Esophagus muscularis mucosa (tissue), 4 donors: ENCODE results near the gene RCOR3.

ENCODE experiments used
- EP300 ChIP-seq: sonication (generic); formaldehyde crosslinking; IDR thresholded peaks from one replicate; pipeline ENCODE4 v1.6.1; 2017; ENCODE audit warnings: antibody characterized with exemption
- POLR2A ChIP-seq: fragments of 450-650 bp; IDR thresholded peaks from one replicate; pipeline ENCODE4 v1.6.1; 2017; ENCODE audit warnings: antibody characterized with exemption, moderate library complexity, mild to moderate bottlenecking, low read depth
- TF ChIP-seq, protein P1 (sequence below), 3 experiments: fragments of 200-600 bp in 2 of 3; fragments of 450-650 bp in 1 of 3; sonication (generic) in 2 of 3; IDR thresholded peaks; one replicate each; pipeline ENCODE4 v1.5.1; 2017 to 2019; ENCODE audit warnings: antibody characterized with exemption in 3 of 3, mild to moderate bottlenecking in 2 of 3, moderate library complexity in 1 of 3

DNA sequence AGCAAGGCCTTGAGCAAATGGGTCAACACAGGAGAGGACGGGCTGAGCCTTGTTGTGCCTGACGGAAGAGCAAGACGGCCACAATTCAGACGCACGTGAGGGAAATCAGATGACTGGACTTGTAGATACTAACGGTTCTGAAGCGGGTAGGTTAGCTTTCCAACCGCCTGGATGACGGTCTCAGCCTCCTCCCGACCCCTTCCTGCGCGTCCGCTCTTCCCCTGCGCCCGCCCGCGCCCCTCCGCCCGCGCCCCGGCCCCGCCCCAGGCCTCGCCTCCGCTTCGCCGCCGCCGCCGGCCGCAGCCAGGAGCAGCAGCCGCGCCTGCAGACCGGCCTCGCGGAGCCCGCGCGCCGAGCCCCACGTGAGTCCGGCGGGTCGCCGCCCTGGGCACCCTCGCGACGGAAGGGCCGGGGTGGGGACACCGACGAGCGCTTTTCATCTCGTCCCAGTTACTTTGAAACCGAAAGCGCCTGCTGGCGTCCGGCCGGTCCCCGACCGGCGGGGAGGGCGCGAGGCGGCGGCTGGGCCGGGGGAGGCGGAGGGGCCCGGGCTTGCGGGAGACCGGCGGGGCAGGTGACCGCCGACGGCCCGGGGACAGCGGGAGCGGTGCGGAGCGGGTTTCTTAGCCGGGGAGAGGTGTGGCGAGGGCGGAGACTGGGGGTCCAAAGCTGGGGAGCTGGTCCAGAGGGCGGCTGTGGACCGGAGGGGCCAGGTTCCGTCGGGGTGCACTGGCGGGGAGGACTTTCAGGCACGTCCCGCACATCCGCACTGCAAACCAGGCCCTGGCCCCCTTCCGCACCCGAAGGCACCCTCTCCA lies 67.6 kb downstream of the RCOR3 start, which contains the start of gene TRAF5:
- TF ChIP-seq POLR2A (no peak), EP300 (no peak)
- TF ChIP-seq, protein P1, sequence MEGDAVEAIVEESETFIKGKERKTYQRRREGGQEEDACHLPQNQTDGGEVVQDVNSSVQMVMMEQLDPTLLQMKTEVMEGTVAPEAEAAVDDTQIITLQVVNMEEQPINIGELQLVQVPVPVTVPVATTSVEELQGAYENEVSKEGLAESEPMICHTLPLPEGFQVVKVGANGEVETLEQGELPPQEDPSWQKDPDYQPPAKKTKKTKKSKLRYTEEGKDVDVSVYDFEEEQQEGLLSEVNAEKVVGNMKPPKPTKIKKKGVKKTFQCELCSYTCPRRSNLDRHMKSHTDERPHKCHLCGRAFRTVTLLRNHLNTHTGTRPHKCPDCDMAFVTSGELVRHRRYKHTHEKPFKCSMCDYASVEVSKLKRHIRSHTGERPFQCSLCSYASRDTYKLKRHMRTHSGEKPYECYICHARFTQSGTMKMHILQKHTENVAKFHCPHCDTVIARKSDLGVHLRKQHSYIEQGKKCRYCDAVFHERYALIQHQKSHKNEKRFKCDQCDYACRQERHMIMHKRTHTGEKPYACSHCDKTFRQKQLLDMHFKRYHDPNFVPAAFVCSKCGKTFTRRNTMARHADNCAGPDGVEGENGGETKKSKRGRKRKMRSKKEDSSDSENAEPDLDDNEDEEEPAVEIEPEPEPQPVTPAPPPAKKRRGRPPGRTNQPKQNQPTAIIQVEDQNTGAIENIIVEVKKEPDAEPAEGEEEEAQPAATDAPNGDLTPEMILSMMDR (IDR thresholded peaks at IDR 0.05) = no peak
